MM.1S (cell line): ENCODE measurements around the gene CGB7.

Experiments used
- CTCF ChIP-seq: fragments of 300-600 bp; sonication (generic); IDR thresholded peaks from 2 replicates; pipeline ENCODE4 v1.5.1; 2016; ENCODE audit warnings: antibody characterized with exemption, low read length, mixed read lengths
- EZH2 ChIP-seq: fragments of 300-600 bp; sonication (generic); optimal IDR thresholded peaks from 2 replicates; pipeline ENCODE3; 2017; ENCODE audit warnings: low read depth, mild to moderate bottlenecking, antibody characterized with exemption, low read length, mixed read lengths
- EZH2phosphoT487 ChIP-seq: fragments of 300-600 bp; sonication (generic); IDR thresholded peaks from 2 replicates; pipeline ENCODE4 v1.6.1; 2018; ENCODE audit warnings: antibody characterized with exemption, low read length

GRCh38 chr19:49061445-49061844 lies 3.9 kb upstream of the CGB7 start:
- TF ChIP-seq CTCF (no peak), EZH2 (no peak), EZH2phosphoT487 (no peak)
